ENCODE measurements around the gene SUPT5H.
A peak's percentile ranks its signal among the peaks of the same experiment; 100 is the strongest.

The SUPT5H gene

GRCh38 chr19:39409208-39410016 is 36.0 kb upstream of the SUPT5H start:
- DNase-seq (ENCODE audit: low spot score): peak; percentile 72

DNA sequence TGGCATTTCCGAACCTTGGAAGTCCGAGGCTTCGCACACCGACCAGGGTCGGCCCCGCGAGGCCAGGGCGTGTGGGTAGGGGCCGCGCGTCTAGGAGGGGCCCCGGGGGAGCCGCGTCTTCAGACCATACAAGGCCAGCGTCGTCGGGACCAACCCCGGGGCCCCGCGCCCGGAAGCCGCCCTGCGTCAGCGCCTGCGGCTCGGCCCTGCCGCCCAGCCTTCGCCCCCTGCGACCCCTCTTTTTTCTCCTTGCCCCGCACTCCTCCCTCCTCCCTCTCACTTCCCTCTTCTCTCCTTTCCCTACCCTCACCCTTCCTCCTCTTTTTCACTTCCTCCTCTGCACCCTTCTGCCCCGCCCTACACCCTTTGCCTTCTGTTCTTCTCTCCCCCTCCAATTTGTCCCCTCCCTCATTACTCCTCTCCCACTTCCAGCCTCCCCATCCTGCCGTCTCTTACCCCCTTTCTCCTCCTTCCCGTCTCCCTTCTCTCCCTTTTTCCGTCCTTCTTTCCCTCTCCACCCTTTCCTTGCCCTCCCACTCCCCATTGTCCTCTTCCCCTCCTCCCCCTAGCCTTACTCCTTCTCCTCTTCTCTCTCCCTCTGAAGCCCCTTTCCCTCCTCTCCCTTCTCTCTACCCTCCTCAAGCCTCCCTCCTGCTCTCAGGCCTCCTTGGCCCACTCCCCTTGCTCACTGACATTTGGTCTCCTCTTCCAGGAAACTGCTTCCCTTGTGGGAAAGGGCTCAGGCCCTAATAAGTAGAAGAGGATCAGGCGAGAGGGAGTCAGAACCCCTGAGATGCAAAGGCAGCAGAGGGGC is 35.2 kb upstream of the SUPT5H start:
- peak; percentile 69 for DNase-seq (ENCODE audit: low spot score)

GRCh38 chr19:39410831-39411080 is 34.6 kb upstream of the SUPT5H start:
- no peak for DNase-seq (ENCODE audit: low spot score)

DNA sequence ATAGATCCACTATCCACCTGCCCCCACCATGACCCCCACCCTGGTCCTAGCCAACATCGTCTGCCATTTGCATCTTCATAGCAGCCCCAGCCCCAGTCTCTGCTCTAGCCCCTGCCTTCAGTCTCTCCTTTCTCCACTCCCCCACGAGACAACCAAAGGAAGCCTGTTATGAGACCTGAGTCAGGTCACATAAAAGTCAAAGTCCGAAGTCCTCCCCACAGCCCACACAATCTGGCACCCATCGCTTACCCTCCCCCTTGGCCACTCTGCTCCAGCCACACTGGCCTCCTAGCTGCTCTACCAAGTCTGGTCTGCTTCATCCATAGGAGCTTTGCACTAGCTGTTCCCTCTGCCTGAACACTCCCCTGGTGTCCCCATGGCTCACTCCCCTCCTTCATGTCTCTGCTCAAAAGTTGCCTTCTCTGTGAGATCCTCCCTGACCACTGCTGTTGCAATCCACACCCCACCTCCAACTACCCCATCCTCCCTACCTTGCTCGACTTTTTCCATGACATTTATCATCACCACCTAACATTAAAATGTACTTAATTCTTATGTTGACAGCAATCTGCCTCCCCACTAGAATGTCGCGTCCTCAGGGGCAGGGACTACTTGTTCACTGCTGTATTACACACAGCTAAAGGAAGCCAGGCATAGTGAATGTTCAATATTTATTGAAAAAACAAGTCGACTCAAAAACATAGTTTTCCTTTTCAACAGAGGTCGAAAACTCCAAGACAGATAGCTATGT is 34.1 kb upstream of the SUPT5H start:
- DNase-seq (ENCODE audit: low spot score): no peak

GRCh38 chr19:39411832-39412099 is 33.6 kb upstream of the SUPT5H start:
- DNase-seq (ENCODE audit: low spot score): peak; percentile 75

DNA sequence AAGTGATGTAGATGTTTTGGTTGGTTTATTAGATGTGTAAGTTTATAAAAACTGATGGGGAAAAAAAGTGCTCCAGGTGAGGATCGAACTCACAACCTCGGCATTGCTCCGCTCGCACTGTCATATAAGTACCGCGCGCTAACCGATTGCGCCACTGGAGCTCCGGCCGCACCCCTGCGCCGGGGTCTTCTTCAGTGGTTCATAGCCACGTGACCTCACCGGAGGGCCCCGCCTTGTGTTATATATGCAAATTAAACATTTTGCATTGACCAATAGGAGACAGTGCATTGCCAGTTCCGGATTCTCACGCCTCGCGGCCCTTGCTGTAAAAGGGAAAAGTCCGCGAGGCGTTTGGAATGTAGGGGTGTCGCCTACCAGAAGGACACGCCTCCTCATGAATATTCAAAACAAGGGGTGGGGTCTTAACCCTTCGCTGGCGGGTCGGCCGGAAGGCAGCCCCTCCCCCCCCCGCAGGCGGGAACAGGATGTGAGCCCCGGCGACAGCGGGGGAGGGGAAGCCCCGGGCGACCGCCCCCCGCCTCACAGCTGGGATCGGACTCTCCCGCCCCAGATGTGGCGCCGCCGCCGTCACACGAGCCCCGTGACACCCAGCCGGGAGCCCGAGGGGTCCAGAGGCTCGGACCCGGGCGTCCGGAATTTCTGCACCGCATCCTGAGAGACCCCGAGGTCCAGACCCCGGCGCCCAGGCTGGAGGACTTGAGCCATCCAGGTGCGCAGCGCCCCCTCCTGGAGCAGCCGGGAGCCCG is 33.1 kb upstream of the SUPT5H start, which contains the start of gene PLEKHG2:
TSS of gene PLEKHG2 (plus strand) at position 570 of the 767 bp plus-strand sequence. CDS start 1,418 bp downstream, outside the sequence.
- peak; percentile 96 for DNase-seq (ENCODE audit: low spot score)

DNA sequence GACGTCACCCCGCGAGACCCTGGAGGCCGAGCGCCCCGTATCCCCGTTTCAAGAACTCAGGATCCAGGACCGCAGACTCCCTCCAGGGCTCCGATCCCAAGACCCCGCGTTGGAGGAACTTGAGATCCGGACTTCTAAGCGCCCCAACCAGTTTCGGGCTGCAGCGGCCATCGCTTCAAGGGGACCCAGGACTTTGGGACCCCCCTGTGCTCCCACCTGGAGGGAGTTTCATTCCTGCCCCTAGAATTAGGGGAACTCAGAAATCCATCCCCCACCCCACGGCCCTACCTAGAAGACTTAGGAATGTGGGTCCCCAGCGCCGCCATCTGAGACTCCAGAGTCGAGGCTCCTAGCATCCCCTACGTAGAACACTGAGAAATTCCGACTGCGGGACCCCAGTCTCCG is 32.5 kb upstream of the SUPT5H start:
- no peak for DNase-seq (ENCODE audit: low spot score)

- peak; percentile 52 for DNase-seq (ENCODE audit: low spot score)
These were observed 32.0 kb upstream of the SUPT5H start for GRCh38 chr19:39413272-39413910.

GRCh38 chr19:39413911-39414608 is 31.3 kb upstream of the SUPT5H start:
- DNase-seq (ENCODE audit: low spot score): no peak

DNA sequence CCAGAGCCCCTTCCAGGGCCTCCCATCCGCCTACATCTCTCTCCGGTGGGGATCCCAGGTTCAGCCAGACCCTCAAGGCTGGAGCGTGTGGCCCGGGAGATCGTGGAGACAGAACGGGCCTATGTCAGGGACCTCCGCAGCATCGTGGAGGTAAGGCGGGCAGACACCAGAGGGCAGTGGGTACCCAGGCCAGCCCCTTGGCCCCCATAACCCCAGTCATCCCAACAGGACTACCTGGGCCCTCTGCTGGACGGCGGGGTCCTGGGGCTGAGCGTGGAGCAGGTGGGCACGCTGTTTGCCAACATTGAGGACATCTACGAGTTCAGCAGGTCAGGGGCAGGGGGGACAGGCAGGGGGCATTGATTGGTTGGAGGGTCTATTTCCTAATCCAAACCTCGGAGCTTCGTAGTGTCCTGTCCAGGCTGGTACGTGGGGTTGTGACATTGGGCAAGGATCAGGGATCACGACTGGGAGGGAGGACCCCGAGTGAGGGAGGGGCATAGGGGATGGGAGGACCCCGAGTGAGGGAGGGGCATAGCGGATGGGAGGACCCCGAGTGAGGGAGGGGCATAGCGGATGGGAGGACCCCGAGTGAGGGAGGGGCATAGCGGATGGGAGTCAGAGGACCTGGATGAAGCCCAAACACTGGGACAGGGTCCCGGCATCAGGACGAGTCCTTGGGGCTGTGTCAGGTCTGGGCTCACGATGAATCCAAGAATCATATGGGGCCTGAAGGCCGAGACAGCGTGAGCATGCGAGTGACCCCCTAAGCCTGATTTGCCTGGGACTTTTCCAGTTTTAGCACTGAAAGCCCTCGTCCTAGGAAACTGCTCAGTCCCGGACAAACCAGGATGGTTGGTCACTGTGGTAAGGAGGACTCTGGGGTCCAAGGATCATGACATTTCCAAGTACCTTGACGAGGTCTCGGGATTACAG is 30.0 kb upstream of the SUPT5H start:
- no peak for DNase-seq (ENCODE audit: low spot score)

DNA sequence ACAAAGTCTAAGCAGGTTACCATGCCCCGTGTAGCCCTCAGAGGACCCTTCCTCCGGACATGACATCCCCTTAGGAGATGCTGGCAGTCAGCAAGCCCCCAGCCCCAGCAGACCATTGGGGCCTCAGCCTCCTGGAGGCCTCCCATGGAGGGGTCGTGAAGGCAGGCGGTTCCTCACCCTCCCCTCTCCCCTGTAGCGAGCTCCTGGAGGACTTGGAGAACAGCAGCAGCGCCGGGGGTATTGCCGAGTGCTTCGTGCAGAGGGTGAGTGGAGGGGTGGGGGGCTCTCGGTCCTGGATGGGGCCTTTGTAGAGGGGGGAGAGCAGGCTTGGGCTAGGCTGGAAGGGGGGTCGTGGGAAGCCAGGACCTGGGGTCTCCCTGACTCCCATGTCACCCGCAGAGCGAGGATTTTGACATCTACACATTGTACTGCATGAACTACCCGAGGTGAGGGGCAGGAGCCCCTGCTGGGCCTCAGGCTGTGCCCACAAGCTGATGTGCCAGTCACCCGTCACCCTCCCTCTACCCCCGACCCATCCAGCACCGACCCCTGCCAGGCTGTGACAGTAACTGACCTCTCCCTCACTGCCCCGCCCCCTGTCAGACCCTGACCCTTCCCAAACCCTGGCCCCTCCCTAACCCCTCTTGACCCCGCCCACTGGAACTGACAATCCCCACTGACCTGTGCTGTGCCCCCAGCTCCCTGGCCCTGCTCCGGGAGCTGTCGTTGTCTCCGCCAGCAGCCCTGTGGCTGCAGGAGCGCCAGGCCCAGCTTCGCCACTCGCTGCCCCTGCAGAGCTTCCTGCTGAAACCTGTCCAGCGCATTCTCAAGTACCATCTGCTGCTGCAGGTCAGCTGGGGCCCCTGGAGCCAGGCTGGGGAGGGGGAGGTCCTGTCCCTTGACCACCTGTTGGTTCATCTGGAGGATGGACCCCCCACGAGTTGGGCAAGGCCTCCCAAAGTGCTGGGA is 28.9 kb upstream of the SUPT5H start:
- no peak for DNase-seq (ENCODE audit: low spot score)

- no peak for DNase-seq (ENCODE audit: low spot score)
These were observed 27.8 kb upstream of the SUPT5H start for GRCh38 chr19:39417463-39418181.

DNA sequence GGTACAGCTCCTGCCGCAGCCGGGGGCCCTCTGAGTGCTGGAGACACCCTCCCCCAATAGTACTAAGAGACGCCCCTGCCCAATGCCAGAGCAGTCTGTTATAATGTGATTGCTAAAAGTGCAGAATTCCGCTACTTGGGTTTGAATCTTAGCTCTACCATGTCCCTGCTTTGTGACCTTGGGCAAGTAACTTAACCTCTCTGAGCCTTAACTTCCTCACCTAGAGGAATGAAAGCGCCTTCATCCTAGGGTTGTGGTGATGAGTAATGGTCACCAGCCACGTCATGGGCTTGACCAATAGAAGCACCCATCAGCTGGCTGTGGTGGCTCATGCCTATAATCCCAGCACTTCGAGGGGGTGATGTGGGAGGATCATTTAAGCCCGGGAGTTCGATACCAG is 26.4 kb upstream of the SUPT5H start:
- no peak for DNase-seq (ENCODE audit: low spot score)

DNA sequence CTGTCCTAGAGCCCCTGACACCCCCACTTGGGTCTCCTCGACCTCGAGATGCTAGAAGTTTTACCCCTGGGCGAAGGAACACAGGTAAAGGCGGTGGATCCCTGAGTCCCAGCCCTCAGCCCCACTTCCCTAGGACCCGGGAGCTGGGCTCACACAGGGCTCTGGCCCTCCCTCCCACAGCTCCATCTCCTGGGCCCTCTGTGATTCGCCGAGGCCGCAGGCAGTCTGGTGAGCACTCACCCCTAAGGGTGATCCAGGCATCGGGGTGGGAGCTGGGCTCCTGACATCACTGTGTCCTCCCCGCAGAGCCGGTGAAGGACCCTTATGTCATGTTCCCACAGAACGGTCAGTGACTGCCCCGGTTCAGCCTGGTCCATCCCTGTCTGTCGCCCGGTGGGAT is 24.6 kb upstream of the SUPT5H start:
- DNase-seq (ENCODE audit: low spot score): no peak

DNA sequence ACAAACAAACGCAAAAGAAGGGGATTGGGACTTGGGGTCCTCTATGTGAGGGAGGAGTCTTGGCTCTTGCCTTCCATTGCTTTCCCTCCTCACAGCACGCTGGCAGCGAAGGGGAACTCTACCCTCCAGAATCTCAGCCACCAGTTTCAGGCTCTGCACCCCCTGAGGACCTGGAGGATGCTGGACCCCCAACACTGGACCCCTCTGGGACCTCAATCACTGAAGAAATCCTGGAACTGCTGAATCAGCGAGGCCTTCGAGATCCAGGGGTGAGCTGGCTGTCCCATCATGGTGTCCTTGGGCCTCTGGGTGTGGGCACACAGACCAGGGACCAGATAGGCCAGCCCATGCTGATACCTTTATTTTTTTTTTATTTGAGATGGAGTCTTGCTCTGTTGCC is 23.4 kb upstream of the SUPT5H start:
- DNase-seq (ENCODE audit: low spot score): no peak

DNA sequence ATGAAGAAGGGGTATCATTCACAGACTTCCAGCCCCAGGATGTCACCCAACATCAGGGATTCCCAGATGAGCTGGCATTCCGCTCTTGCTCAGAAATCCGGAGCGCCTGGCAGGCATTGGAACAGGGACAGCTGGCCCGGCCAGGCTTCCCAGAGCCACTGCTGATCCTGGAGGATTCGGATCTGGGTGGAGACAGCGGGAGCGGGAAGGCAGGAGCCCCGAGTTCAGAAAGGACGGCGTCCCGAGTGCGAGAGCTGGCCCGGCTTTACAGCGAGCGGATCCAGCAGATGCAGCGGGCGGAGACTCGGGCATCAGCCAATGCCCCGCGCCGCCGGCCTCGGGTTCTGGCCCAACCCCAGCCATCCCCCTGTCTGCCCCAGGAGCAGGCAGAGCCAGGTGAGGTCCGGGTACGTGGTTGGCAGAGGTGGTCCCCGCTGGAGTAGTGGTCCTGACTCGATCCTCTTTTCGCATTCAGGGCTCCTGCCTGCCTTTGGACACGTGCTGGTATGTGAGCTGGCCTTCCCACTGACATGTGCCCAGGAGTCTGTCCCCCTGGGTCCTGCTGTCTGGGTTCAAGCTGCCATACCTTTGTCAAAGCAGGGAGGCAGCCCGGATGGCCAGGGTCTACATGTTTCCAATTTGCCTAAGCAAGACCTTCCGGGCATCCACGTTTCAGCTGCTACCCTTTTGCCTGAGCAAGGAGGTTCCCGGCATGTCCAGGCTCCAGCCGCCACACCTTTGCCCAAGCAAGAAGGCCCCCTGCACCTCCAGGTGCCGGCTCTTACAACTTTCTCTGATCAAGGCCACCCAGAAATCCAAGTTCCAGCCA is 21.9 kb upstream of the SUPT5H start:
- no peak for DNase-seq (ENCODE audit: low spot score)

- DNase-seq (ENCODE audit: low spot score): no peak
These were observed 20.4 kb upstream of the SUPT5H start for GRCh38 chr19:39424934-39425333.

Measured in germinal center (tissue), 1 donor.